ENCODE data around the gene BEND6.

DNA sequence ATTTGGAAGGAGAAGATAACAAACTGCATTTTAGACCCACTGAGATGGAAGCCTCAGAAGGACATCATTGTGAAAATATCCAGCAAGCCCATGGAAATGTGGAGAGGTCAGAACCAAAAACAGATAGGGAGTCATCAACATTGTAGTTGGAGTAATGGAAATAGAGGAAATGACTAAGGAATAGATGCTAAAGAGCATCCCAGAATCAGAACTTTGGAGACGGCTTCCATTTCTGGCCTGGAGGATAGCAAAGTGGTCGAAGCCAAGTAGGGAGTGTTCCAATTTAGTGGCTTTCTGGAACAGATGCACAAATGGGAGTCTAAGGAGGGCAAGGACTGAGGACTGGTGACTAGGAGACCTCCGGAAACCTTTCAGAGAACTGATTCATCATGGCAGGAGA lies 3.6 kb downstream of the BEND6 start:
- TF ChIP-seq CTCF (IDR thresholded peaks at IDR 0.05) (no peak), POLR2A (IDR thresholded peaks at IDR 0.05) (no peak)

All from body of pancreas (tissue), 4 donors.